Neural cell (in vitro differentiated cells): Measurements from ENCODE around the gene ZFPL1. TPM values are rescaled to one million over a fixed set of nuclear protein-coding genes. Genes with fewer than 3 reads are reported as not detected.

ENCODE experiments used
- H2AFZ ChIP-seq: fragments of 200-600, 300-800 bp; sonication (generic), shearing (Covaris generic); 2 replicates; pipeline ENCODE4 v1.6.0; 2014; ENCODE audit warnings: low read depth, mild to moderate bottlenecking, antibody characterized with exemption, low read length, moderate library complexity
- H3F3A ChIP-seq: fragments of 200-600 bp; shearing (Covaris generic); 2 replicates; pipeline ENCODE4 v1.6.1; 2016; ENCODE audit warnings: mild to moderate bottlenecking, moderate library complexity, mixed read lengths, antibody characterized with exemption, low read length; ENCODE audit not compliant: insufficient read depth, poor library complexity, severe bottlenecking
- H3K27ac ChIP-seq: fragments of 200-600, 300-800 bp; sonication (generic), shearing (Covaris generic); 2 replicates; pipeline ENCODE4 v1.5.1; 2014; ENCODE audit warnings: mild to moderate bottlenecking, low read length, moderate library complexity
- H3K27me3 ChIP-seq: fragments of 300-800, 200-600 bp; sonication (generic), shearing (Covaris generic); 2 replicates; pipeline ENCODE4 v1.6.0; 2014; ENCODE audit warnings: mild to moderate bottlenecking, low read depth, low read length, moderate library complexity; ENCODE audit not compliant: insufficient read depth
- H3K36me3 ChIP-seq: fragments of 300-800, 200-600 bp; sonication (generic), shearing (Covaris generic); 2 replicates; pipeline ENCODE4 v1.5.1; 2014; ENCODE audit warnings: mild to moderate bottlenecking, antibody characterized with exemption, low read length, moderate library complexity; ENCODE audit not compliant: insufficient read depth
- H3K4me2 ChIP-seq: fragments of 300-800, 200-600 bp; sonication (generic), shearing (Covaris generic); 2 replicates; pipeline ENCODE4 v1.6.0; 2014; ENCODE audit warnings: mild to moderate bottlenecking, low read length
- H3K4me3 ChIP-seq: fragments of 300-800, 200-600 bp; sonication (generic), shearing (Covaris generic); 2 replicates; pipeline ENCODE4 v1.5.1; 2014; ENCODE audit warnings: mild to moderate bottlenecking, low read length, moderate library complexity
- H3K79me2 ChIP-seq: fragments of 200-600 bp; shearing (Covaris generic); replicated peaks from 2 replicates; pipeline ENCODE4 v1.6.0; 2014; ENCODE audit warnings: mild to moderate bottlenecking, low read length, moderate library complexity; ENCODE audit not compliant: insufficient read depth
- H3K9ac ChIP-seq: fragments of 300-800, 200-600 bp; sonication (generic), shearing (Covaris generic); 2 replicates; pipeline ENCODE4 v1.6.1; 2016; ENCODE audit warnings: mild to moderate bottlenecking, low read length, mixed read lengths
- H3K9me2 ChIP-seq: fragments of 200-600 bp; shearing (Covaris generic); 2 replicates; pipeline ENCODE4 v1.6.1; 2016; ENCODE audit warnings: mild to moderate bottlenecking, low read length, mixed read lengths; ENCODE audit not compliant: insufficient read depth
- H3K9me3 ChIP-seq: fragments of 200-600, 300-800 bp; sonication (generic), shearing (Covaris generic); 2 replicates; pipeline ENCODE4 v1.6.1; 2016; ENCODE audit warnings: mild to moderate bottlenecking, mixed run types, low read length, moderate library complexity, mixed read lengths
- H4K20me1 ChIP-seq: fragments of 200-600 bp; shearing (Covaris generic); 2 replicates; pipeline ENCODE4 v1.6.1; 2016; ENCODE audit warnings: mild to moderate bottlenecking, mixed run types; ENCODE audit not compliant: insufficient read depth
- EP300 ChIP-seq: fragments of 450-650 bp; conservative IDR thresholded peaks from 2 replicates; pipeline ENCODE4 v1.6.1; 2014; ENCODE audit warnings: antibody characterized with exemption, mild to moderate bottlenecking, moderate library complexity; ENCODE audit not compliant: poor library complexity, severe bottlenecking
- EZH2 ChIP-seq: fragments of 200-600, 300-800 bp; shearing (Covaris generic), sonication (generic); IDR thresholded peaks from 2 replicates; pipeline ENCODE4 v1.6.1; 2014; ENCODE audit warnings: antibody characterized with exemption, low read length, borderline replicate concordance, mild to moderate bottlenecking; ENCODE audit not compliant: insufficient read depth, poor library complexity, severe bottlenecking
- MXI1 ChIP-seq: fragments of 450-650 bp; conservative IDR thresholded peaks from 2 replicates; pipeline ENCODE4 v1.6.1; 2014; ENCODE audit warnings: antibody characterized with exemption, mild to moderate bottlenecking; ENCODE audit not compliant: poor library complexity, severe bottlenecking
- POLR2AphosphoS5 ChIP-seq: IDR thresholded peaks from 2 replicates; pipeline ENCODE4 v1.6.1; 2012
- RAD21 ChIP-seq: fragments of 450-650 bp; conservative IDR thresholded peaks from 2 replicates; pipeline ENCODE4 v1.6.1; 2014; ENCODE audit warnings: antibody characterized with exemption, mild to moderate bottlenecking, moderate library complexity
- SMC3 ChIP-seq: fragments of 450-650 bp; conservative IDR thresholded peaks from 2 replicates; pipeline ENCODE4 v1.6.1; 2014; ENCODE audit warnings: antibody characterized with exemption, mild to moderate bottlenecking, moderate library complexity; ENCODE audit not compliant: poor library complexity
- TAF1 ChIP-seq: IDR thresholded peaks from 2 replicates; pipeline ENCODE4 v1.6.1; 2012; ENCODE audit warnings: low read depth
- polyA plus RNA-seq: library from polyadenylated mRNA; depleted of rRNA; stranded (reverse); fragments of >200 nt; gene quantifications from 2 replicates; pipeline ENCODE4 v1.2.3, GENCODE V29; 2014
- TF ChIP-seq, protein P1 (sequence below): IDR thresholded peaks from 2 replicates; pipeline ENCODE4 v1.6.1; 2012; ENCODE audit warnings: borderline replicate concordance
- TF ChIP-seq, protein P2 (sequence below): fragments of 450-650 bp; IDR thresholded peaks from 2 replicates; pipeline ENCODE4 v1.5.1; 2014; ENCODE audit warnings: antibody characterized with exemption, mild to moderate bottlenecking, moderate library complexity; ENCODE audit not compliant: poor library complexity, severe bottlenecking

ZFPL1 gene
- polyA plus RNA-seq, 1 donor from 2014 or later: 42.0 TPM

- Histone ChIP-seq H4K20me1 (no peaks in the 10 kb centered on the region), H3K79me2 (peaks cover 13% of the 10 kb centered on the region), H3K27me3 (no peaks in the 10 kb centered on the region), H3K9me2 (no peaks in the 10 kb centered on the region), H2AFZ (no peak overlapping the region), H3K9ac (no peak overlapping the region), H3K9me3 (no peaks in the 10 kb centered on the region), H3K27ac (no peak overlapping the region), H3K4me2 (no peak overlapping the region), H3K36me3 (no peaks in the 10 kb centered on the region), H3K4me3 (no peak overlapping the region), H3F3A (no peaks in the 10 kb centered on the region)
- TF ChIP-seq, protein P1, sequence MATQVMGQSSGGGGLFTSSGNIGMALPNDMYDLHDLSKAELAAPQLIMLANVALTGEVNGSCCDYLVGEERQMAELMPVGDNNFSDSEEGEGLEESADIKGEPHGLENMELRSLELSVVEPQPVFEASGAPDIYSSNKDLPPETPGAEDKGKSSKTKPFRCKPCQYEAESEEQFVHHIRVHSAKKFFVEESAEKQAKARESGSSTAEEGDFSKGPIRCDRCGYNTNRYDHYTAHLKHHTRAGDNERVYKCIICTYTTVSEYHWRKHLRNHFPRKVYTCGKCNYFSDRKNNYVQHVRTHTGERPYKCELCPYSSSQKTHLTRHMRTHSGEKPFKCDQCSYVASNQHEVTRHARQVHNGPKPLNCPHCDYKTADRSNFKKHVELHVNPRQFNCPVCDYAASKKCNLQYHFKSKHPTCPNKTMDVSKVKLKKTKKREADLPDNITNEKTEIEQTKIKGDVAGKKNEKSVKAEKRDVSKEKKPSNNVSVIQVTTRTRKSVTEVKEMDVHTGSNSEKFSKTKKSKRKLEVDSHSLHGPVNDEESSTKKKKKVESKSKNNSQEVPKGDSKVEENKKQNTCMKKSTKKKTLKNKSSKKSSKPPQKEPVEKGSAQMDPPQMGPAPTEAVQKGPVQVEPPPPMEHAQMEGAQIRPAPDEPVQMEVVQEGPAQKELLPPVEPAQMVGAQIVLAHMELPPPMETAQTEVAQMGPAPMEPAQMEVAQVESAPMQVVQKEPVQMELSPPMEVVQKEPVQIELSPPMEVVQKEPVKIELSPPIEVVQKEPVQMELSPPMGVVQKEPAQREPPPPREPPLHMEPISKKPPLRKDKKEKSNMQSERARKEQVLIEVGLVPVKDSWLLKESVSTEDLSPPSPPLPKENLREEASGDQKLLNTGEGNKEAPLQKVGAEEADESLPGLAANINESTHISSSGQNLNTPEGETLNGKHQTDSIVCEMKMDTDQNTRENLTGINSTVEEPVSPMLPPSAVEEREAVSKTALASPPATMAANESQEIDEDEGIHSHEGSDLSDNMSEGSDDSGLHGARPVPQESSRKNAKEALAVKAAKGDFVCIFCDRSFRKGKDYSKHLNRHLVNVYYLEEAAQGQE: no peak
- TF ChIP-seq SMC3: no peak
These were observed 5.2 kb upstream of the ZFPL1 start for GRCh38 chr11:65078786-65079342.

GRCh38 chr11:65083134-65083833, 738 bp upstream of the ZFPL1 start:
- Histone ChIP-seq H3K9me2 (no peaks in the 10 kb centered on the region), H3K9me3 (no peaks in the 10 kb centered on the region), H2AFZ (no peak overlapping the region), H3K9ac (peak overlapping the region; percentile 84), H3K27ac (no peak overlapping the region), H3K79me2 (peaks cover 23% of the 10 kb centered on the region), H3K4me2 (peak overlapping the region; percentile 6), H3F3A (no peaks in the 10 kb centered on the region), H4K20me1 (no peaks in the 10 kb centered on the region), H3K4me3 (peak overlapping the region; percentile 84), H3K36me3 (no peaks in the 10 kb centered on the region), H3K27me3 (no peaks in the 10 kb centered on the region)
- TF ChIP-seq EP300 (no peak), SMC3 (no peak), MXI1 (no peak), RAD21 (no peak), POLR2AphosphoS5 (no peak), EZH2 (no peak), TAF1 (no peak)
- TF ChIP-seq, protein P1: no peak
- TF ChIP-seq, protein P2, sequence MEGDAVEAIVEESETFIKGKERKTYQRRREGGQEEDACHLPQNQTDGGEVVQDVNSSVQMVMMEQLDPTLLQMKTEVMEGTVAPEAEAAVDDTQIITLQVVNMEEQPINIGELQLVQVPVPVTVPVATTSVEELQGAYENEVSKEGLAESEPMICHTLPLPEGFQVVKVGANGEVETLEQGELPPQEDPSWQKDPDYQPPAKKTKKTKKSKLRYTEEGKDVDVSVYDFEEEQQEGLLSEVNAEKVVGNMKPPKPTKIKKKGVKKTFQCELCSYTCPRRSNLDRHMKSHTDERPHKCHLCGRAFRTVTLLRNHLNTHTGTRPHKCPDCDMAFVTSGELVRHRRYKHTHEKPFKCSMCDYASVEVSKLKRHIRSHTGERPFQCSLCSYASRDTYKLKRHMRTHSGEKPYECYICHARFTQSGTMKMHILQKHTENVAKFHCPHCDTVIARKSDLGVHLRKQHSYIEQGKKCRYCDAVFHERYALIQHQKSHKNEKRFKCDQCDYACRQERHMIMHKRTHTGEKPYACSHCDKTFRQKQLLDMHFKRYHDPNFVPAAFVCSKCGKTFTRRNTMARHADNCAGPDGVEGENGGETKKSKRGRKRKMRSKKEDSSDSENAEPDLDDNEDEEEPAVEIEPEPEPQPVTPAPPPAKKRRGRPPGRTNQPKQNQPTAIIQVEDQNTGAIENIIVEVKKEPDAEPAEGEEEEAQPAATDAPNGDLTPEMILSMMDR: no peak
